Mesodermal cell (in vitro differentiated cells): ENCODE data around the gene OR2V2.
"Not testable (repeated sequence)": the region's sequence is repeated elsewhere in the genome, so short reads cannot be mapped to it uniquely, and the experiment has no call there.

Experiments
- H3K27ac ChIP-seq: 2 replicates; pipeline ENCODE4 v1.7.0; 2013; ENCODE audit warnings: mild to moderate bottlenecking, low read depth, low read length, moderate library complexity; ENCODE audit not compliant: severe bottlenecking
- H3K36me3 ChIP-seq: 2 replicates; pipeline ENCODE4 v1.7.1; 2013; ENCODE audit warnings: mild to moderate bottlenecking, low read length, moderate library complexity; ENCODE audit not compliant: control insufficient read depth, insufficient read depth
- H3K4me1 ChIP-seq: one replicate; pipeline ENCODE4 v1.7.1; 2013; ENCODE audit warnings: mild to moderate bottlenecking, low read length; ENCODE audit not compliant: insufficient read depth, control insufficient read depth, poor library complexity, severe bottlenecking
- H3K4me3 ChIP-seq: 2 replicates; pipeline ENCODE4 v1.7.0; 2013; ENCODE audit warnings: low read length, control low read depth, mild to moderate bottlenecking; ENCODE audit not compliant: insufficient read depth, poor library complexity, severe bottlenecking; ENCODE audit errors: extremely low read depth
- H3K9me3 ChIP-seq: 2 replicates; pipeline ENCODE4 v1.7.1; 2013; ENCODE audit warnings: mild to moderate bottlenecking, low read length, moderate library complexity; ENCODE audit not compliant: control insufficient read depth
- WGBS, 2 experiments: methylation state at CpG; one replicate each; pipeline ENCODE4 v1.1.5; 2013; ENCODE audit warnings: missing lambda C conversion rate in 2 of 2; ENCODE audit not compliant: insufficient coverage in 2 of 2; 5-methylcytosine and 5-hydroxymethylcytosine counted together

The OR2V2 gene

GRCh38 chr5:181163487-181164075, 16.2 kb downstream of the OR2V2 start:
- WGBS, 2 experiments = 25 to 26% methylated on average over 12 to 13 of the region's 16 CpGs
- Histone ChIP-seq H3K27ac (no peak overlapping the region), H3K4me3 (peak overlapping the region; percentile 22)

GRCh38 chr5:181164076-181164952, 16.9 kb downstream of the OR2V2 start:
- H3K27ac ChIP-seq = no peak overlapping the region
- WGBS, 2 experiments = 78 to 81% methylated on average over 32 to 44 of the region's 52 CpGs
- H3K9me3 ChIP-seq = no peaks in the 10 kb centered on the region
- H3K4me3 ChIP-seq = peak overlapping the region; percentile 22
- H3K36me3 ChIP-seq = no peaks in the 10 kb centered on the region
- H3K4me1 ChIP-seq = peaks cover 3% of the 10 kb centered on the region

More at GRCh38 chr5:181163487-181164075, 16.2 kb downstream of the OR2V2 start:
- no peaks in the 10 kb centered on the region for H3K9me3 ChIP-seq
- no peaks in the 10 kb centered on the region for H3K36me3 ChIP-seq
- no peaks in the 10 kb centered on the region for H3K4me1 ChIP-seq

DNA sequence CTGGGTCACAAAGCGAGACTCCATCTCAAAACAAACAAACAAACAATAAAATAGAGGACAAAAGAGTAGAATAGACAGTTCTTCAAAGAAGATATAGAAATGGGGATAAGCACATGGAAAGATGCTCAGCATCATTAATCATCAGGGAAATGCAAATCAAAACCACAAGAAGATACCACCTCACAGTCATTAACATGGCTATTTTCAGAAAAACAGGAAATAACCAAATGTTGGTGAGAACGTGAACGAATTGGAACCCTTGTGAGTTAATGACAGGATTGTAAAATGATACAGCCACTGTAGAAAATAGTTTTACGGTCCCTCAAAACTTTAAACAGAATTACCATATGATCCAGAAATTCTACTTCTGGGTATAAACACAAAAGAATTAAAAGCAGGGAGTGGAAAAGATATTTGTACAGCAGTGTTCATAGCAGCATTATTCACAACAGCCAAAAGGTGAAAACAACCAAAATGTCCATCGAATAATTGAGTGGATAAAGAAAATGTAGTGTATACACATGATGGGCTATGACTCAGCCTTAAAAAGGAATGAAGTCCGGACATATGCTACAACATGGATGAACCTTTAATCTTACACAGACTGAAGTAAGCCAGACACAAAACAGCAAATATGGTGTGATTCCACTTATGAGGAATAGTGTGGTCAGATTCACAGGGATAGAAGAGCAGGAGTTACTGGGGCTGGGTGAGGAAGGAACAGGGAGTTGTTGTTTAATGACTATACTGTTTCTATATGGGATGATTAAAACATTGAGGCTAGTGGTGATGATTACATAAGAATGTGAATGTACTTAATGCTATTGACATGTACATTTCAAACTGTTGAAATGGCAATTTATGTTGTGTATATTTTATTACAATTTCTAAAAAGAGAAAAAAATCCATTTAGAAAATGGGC, 19.7 kb downstream of the OR2V2 start:
- 83 to 87% methylated on average over 1 to 3 of the region's 6 CpGs for WGBS, 2 experiments
- Histone ChIP-seq H3K4me1 (peaks cover 7% of the 10 kb centered on the region), H3K9me3 (no peaks in the 10 kb centered on the region), H3K36me3 (no peaks in the 10 kb centered on the region), H3K4me3 (no peak overlapping the region), H3K27ac (no peak overlapping the region)

DNA sequence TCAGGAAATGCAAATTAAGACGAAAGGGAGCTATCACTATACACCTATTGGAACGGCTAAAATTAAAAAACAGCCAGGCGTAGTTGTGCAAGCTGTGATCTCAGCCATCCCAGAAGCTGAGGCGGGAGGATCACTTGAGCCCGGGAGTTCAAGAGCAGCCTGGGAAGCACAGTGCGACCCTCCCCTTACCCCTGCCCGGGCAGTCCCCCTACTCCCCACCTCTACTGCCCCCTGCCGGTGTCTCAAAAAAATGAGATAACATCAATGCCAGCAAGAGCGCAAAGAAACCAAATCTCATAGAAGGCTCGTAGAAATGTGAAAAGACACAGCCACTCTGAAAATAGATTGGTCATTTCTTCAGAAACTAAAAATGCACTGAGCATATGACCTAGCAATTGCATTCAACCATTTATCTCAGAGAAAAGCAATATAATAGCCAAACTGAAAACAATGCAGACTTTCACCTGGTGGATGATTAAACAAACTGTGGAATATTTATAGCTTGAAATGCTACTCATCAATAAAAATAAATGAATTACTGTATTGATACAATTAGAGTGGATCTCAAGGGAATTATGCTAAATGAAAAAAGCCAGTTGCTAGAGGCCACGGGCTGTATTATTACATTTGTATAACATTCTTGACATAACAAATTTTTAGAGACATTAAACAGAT, 20.6 kb downstream of the OR2V2 start:
- Histone ChIP-seq H3K4me1 (peaks cover 7% of the 10 kb centered on the region), H3K36me3 (no peaks in the 10 kb centered on the region), H3K9me3 (no peaks in the 10 kb centered on the region), H3K4me3 (no peak overlapping the region), H3K27ac (no peak overlapping the region)
- WGBS, 2 experiments = 8 to 9% methylated on average over 7 to 10 of the region's 11 CpGs

DNA sequence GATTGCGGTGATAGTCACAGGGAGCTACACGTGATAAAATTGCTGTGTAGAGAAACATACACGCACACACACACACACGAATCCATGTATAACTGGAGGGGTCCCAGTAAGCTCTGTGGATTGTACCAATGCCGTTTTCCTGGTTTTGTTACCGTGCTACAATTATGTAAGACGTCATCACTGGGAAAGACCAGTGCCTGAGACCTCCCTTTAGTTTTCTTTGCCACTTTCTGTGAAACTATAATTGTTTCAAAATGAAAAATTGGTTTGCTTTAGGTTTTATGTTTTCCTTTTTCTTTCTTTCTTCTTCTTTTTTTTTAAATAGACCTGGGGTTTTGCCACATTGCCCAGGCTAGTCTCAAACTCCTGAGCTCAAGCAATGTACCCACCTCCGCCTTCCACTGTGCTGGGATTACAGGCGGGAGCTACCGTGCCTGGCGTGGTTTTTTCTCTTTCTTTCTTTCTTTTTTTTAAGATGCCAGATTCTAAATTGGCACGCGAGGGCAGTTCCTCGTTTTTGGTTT, 21.3 kb downstream of the OR2V2 start:
- Histone ChIP-seq H3K9me3 (no peaks in the 10 kb centered on the region), H3K27ac (no peak overlapping the region), H3K36me3 (no peaks in the 10 kb centered on the region), H3K4me1 (peaks cover 7% of the 10 kb centered on the region), H3K4me3 (peak overlapping the region; percentile 29)
- 31 to 41% methylated on average over 6 to 7 of the region's 14 CpGs for WGBS, 2 experiments

- not testable (repeated sequence) for H3K9me3 ChIP-seq, H3K4me1 ChIP-seq, H3K36me3 ChIP-seq, H3K27ac ChIP-seq
- peak overlapping the region; percentile 29 for H3K4me3 ChIP-seq
- WGBS, 2 experiments = 1 to 2% methylated on average over 28 to 38 of the region's 50 CpGs
These were observed 22.3 kb downstream of the OR2V2 start for GRCh38 chr5:181169459-181170236.

GRCh38 chr5:181170237-181170825, 22.9 kb downstream of the OR2V2 start:
- H3K4me3 ChIP-seq = peak overlapping the region; percentile 29
- H3K27ac ChIP-seq = no peak overlapping the region
- no peaks in the 10 kb centered on the region for H3K36me3 ChIP-seq
- peaks cover 7% of the 10 kb centered on the region for H3K4me1 ChIP-seq
- WGBS, 2 experiments = 6 to 7% methylated on average over 26 to 27 of the region's 33 CpGs
- no peaks in the 10 kb centered on the region for H3K9me3 ChIP-seq

DNA sequence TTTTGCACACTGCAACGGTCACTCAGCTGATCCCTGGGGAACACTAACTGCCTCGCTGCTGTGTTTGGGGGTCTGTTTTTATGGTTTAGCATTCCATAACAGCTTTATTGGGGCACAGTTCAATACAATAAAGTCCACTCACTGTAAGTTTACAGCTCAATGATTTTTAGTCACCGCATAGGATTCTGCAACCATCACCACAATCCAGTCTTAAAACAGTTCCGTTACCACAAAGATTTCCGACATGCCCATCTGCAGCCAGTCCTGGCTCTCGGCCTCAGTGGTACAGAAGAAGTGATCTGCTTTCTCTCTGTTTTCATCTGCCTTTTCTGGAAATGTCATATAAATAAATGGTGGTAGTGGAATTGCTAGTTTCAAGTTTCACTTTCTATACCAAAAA, 23.6 kb downstream of the OR2V2 start:
- 33 to 75% methylated on average over 1 to 3 of the region's 6 CpGs for WGBS, 2 experiments

GRCh38 chr5:181171782-181172181, 24.4 kb downstream of the OR2V2 start:
- Histone ChIP-seq H3K36me3 (no peaks in the 10 kb centered on the region), H3K27ac (no peak overlapping the region), H3K4me3 (no peak overlapping the region), H3K4me1 (peaks cover 7% of the 10 kb centered on the region), H3K9me3 (no peaks in the 10 kb centered on the region)
- WGBS, 2 experiments = 20% methylated on average over 1 of the region's 3 CpGs; no CpG with 5 or more reads in 1 of the 2 experiments

More for the DNA sequence above, 23.6 kb downstream of the OR2V2 start:
- Histone ChIP-seq H3K9me3 (no peaks in the 10 kb centered on the region), H3K4me1 (peaks cover 7% of the 10 kb centered on the region), H3K4me3 (no peak overlapping the region), H3K27ac (no peak overlapping the region), H3K36me3 (no peaks in the 10 kb centered on the region)
